Measurements from ENCODE around the gene TBC1D8B.

The TBC1D8B gene

DNA sequence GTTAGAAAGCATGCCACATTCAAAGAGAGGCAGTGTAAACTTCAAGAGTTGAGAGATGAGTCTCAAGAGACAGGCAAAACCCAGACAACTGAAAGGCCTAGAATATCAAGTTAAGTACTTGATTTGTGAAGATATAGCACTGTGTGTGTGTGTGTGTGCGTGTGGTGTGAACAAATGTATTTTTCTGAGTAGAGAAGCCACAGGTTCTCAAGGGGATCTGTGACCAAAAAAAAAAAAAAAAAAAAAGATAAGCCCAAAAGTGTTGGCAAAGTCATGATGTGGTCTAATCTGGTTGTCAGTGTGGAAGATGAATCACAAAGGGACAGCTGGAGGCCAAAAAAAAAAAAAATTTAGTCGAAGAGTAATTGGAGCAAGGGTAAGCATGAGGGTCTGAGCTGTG lies 96.8 kb downstream of the TBC1D8B start:
- DNase-seq = no peak

DNA sequence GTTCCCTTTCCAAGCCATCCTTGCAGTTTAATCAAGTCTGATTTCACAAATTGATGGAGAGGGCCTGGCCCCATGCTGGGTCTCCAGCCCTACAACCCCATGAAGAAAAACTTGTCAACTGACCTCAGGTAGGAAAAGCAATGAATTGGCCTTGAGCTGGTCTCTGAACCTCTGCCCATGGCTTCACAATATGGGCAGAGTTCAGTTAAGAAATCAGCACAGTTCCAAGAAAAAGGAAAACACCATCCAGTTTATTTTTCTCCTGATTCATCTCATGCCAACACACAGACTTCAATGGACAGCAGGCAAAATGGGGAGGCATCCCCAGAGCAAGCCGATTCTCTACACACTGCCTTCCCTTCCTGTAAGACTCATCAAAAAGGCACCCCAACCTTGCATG lies 97.4 kb downstream of the TBC1D8B start:
- no peak for DNase-seq

DNA sequence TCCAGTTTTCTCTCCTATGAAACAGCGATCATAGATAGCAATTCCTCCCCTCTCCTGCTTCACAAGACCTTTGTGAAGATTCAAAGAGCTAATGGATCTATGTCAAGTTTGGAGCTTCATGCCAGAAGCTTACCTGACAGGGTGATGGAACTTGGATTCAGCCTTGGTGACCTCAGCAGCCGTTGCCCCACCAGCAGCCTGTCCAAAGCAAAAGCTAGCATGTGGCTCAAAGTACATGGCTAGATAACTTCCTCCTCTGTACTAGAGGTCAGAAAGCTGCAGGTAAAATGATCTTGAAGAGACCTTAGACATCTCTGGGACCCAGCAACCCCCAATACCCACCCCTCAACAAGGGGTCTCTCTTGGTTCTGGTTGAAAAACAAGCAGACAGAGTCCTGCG lies 98.9 kb downstream of the TBC1D8B start:
- no peak for DNase-seq

DNA sequence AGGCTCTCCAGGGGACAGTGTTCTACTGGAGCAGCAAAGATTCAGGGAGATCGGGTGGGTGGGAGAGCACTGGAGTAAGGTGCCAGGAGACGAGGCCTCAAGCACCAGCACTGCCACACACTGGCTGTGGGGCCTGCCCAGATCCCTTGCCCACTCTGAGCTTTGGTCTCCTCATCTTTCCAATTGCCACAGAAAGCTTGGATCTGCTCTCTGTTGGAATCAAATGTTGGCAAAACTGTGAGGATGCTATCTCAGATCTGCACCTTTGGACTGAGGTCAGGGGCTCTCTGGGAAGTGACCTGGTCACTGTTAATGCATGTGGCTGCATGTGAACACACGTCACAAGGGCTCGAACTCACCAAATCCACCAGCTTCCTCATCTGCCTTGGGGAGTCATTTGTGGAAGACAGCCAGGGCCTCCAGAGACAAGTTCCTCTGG lies 99.3 kb downstream of the TBC1D8B start:
- no peak for DNase-seq

DNA sequence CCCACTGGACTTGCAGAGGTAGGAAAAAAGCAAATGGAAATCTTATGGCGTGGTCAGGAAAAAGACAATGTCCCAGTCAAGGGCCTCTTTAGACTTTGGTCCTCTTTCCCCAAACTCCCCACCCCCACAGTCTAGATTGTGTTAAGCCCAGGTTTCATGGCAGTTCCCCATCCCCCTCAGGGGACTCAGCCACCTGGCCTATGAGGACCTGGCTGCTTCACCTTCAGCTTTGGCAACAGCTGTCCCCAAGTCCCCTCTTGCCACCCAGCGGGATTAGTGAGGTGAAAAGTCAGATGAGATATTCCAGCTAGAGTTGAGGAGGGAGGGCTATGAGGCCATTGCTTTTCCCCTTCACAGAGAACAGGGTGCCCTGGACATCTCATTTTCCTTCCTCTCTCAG lies 100.2 kb downstream of the TBC1D8B start:
- DNase-seq = no peak

DNA sequence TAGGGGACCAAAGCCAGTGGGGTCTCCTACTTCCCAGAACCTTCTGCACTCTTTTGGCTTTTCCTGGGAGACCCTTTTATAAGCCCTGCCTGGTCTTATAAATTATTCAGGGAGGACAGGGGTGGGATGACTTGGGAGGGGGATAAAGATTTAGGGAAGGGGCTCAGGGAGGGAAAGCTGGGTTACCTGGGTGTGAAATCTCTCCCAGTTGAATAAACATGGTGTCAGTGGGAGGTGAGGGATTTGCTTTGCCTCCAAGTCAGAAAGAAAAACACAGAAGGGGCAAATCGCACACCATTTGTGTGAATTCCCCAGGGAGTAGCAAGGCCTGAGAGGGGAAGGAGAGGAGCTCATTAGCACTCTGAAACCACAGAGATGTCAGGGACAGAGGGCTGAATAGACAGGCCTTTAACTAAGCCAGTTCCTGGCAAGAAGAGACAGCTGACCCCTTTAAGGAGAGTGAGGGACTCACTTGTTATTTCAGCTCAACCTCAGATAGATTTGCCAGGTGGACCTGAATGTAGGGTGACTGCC lies 100.9 kb downstream of the TBC1D8B start, which contains the start of gene RIPPLY1:
Gene RIPPLY1 (minus strand): TSS at position 51 of the 534 bp plus-strand sequence. CDS start 54 bp downstream, outside the sequence.
- DNase-seq = no peak

DNA sequence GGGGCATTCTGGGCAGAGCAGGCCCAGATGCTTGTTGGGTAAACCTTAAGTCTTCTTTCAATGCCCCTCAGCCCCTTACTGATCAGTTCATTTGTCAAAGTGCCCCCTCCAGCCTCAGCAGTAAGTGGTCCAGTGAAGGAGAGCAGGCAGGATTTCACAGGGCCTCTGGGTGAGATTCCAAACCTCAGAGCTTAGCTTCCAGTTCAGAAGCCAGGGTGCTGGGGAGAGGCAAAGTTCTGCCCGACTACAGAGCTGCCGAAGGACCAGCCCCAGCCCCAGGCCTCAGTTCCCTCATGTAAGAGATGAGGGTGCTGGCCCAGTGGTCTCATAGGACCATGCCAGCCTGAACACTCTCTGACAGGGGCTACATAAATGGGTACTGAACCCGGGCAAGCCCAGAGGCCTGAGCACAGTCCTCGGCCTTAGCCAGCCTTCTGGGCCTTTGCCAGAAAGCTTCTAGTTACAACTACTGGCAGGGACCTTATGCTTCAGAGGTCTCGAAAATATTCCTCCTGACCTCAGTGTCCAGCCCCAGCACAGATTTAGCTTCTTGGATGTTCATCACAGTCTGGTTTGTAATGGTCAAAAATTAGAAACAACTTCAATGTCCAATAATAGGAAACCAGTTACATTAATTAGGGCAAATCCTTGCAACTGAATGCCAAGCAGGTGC lies 101.5 kb downstream of the TBC1D8B start:
- DNase-seq = no peak

DNA sequence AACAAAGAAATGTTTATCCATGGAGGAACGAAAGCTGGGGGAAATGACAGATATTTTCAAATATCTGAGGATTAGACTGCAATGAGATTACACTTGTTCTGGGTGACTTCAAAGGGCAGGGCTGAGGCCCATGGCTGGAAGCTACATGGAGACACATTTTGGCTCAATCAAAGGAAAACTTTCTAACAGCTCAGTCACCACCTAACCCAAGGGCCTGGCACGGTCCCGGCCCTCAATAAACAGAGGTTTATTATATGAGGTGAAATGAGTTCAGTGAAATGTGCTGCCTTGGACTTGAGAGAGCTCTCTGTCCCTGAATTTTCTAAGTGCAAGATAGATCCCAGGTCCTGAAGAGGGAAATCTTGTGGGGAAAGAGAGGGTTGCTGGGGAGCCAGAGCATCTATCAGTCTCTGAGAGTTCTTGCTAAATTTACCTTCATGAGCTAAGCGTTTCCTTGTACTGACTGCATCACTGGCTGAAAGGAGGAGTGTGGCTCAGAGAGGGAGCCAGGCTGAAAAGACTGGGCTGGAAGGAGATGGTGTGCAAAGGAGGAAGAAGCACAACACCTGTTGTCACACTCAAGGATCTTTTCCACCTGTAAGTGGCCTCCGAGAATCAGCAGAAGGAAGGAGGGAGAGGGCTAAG lies 102.7 kb downstream of the TBC1D8B start:
- no peak for DNase-seq

DNA sequence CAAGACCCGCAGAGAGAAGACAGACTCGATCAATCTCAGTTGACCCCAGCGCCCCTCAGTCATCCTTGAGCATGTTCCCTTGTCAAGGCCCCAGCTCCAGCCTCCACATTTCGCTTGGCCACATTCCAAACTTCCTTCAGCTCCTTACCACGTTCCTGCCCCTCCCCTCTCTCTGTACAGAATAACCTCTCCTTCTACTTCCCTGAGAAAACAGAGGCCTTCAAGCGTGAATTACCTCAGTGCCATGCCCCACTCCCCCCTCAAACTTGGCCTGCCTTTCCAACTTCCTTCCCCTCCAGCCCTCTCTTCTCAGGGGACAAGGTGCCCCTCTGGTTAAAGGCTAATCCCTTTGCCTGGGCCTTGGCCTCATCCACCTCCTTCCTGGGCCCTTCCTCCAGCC lies 103.9 kb downstream of the TBC1D8B start:
- no peak for DNase-seq

DNA sequence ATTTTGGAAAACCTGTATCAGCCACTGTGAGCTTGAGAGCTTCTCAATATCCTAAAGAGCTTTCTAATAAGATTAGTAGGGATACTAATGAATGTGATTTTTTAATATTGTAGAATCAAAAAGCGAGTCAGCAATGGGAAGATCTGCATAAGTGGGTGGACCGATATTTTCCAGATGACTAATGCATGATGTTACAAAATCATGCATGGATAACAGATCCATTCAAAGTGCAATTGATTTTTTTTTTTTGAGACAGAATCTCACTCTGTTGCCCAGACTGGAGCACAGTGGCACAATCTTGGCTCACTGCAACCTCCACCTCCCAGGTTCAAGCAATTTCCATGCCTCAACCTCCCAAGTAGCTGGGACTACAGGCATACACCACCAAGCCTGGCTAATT lies 110.4 kb downstream of the TBC1D8B start:
- DNase-seq = no peak

DNA sequence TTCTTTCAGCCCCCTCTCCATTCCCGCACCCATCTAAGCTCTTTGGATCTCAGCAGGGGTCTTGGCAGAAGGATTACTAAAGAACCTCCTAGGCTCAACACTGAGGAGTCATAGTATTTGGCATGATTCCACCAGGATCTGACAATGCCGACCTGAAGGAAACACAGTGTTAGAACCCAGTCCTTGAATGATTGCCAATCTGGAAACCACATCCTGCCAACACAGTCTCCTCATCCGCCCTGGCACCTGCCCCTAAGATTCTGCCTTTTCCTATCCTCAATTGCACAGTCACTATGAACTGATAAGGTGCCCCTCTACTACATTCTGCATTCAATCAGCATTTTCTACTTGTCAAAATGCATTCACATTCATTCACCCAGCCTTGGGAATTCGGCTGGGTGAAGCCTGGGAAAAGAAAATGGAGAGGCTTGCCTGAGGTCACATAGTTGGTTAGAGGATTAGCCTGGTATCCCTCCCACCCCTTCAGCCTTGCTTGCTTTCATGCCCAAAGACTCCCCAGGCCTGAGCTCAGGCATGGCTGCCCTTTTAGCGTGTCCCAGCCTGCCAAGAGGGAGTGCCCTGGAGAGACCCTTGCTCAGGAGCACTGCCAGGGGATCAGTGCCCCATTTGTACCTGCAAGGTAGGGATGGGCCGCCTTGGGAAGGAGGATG lies 115.5 kb downstream of the TBC1D8B start:
- DNase-seq = no peak

DNA sequence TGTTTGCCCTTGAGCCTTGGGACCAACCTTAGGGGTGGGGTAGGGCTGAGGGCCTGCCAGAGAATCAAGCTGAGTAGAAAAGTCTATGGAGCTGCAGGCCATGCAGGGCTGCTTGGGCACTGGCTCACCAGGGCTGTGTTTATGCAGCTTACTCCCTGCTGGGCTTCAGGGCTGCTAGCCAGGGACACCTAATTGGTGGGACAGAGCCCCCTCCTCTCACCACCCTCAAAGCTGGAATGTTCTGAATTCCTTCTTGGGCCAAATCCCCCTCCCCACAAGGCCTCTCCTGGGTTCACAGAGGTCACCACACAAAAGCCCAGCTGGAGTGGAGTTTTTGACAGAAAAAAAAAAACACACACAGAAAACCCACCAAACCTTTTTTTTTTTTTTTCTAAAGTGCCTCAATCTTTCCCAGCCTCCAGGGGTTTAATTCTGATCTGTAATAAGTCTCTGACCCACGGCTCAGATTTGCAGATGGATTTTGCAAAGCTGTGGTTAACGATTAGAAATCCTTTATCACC lies 117.5 kb downstream of the TBC1D8B start, which contains the start of gene CLDN2:
Gene CLDN2 (plus strand): TSS at position 471 of the 521 bp plus-strand sequence. CDS start 7,827 bp downstream, outside the sequence.
- no peak for DNase-seq

DNA sequence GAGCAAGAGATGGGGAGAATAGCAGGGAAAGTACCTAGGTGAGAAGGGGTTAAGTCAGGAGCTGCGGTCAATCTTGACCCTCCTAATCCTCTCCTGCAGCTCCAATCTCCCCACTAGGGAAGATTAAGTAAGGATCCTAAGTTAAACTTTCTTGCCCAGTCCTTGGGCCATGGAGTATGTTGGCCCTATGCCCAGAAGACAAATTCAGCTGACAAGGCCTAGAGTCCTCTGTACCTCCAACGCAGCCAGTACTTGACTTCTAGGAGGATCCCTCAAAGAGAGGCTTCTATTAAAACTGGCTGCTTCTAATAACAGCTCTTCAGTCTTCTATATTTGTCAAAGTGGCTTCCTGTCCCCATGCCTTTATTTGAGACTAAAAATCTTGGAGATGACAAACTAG lies 119.2 kb downstream of the TBC1D8B start:
- DNase-seq = no peak

Data from DMS 273 treated with DMSO at 0.1 percent for 48 hours (cell line).